ENCODE measurements around the gene SPG11. TPM values are rescaled to one million over a fixed set of nuclear protein-coding genes. Genes with fewer than 3 reads are reported as not detected.

Gene SPG11
- total and polyA plus RNA-seq, 10 of the 15 experiments (the other 5 are each of a cell fraction or from before 2014, with no cell fraction given) = 22.1 to 85.1 (median 47.2) TPM

DNA sequence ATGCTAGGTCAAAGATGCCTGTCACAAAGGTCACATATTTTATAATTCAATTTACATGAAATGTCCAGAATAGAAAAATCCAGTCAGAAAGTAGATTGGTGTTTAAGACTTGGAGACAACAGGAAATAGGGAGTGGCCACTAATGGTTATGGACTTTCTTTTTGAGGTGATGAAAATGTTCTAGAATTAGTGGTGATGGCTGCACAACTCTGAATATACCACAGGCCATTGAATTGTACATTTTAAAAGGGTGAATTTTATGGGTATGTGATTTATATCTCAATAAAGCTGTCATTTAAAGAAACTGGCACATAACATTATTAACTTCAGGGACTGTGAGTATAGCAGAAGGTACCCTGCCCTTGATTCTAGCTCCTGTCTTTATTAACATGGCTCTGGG, 15.8 kb downstream of the SPG11 start:
- Histone ChIP-seq H3K4me2 (ENCODE audit: control insufficient read depth, insufficient read depth) (no peak overlapping the region), H3K79me2 (ENCODE audit: control insufficient read depth, insufficient read depth, low read length) (peaks cover 3% of the 10 kb centered on the region), H3K4me3 (no peak overlapping the region), H3K4me1 (ENCODE audit: control insufficient read depth, insufficient read depth, low read length) (no peaks in the 10 kb centered on the region), H3K36me3 (ENCODE audit: control insufficient read depth in 2 of 2, insufficient read depth in 2 of 2, low read length in 1 of 2) (peaks cover 2 to 34% of the 10 kb centered on the region in 2 experiments; a peak in 3 of 4 replicates), H2AFZ (ENCODE audit: control insufficient read depth, low read depth, low read length) (no peak overlapping the region), H4K20me1 (ENCODE audit: control insufficient read depth, insufficient read depth) (no peaks in the 10 kb centered on the region), H3K27me3 (replicated peaks in 1 of 2; ENCODE audit: control insufficient read depth in 2 of 2, insufficient read depth in 2 of 2, low read length in 1 of 2) (no peaks in the 10 kb centered on the region; a peak in 1 of 4 replicates), H3K27ac (ENCODE audit: control insufficient read depth, insufficient read depth) (no peak overlapping the region), H3K9me3 (replicated peaks; ENCODE audit: control insufficient read depth, insufficient read depth, low read length) (peaks cover 7% of the 10 kb centered on the region), H3K9ac (ENCODE audit: control insufficient read depth, insufficient read depth, low read length) (no peak overlapping the region)
- FAIRE-seq = no peak
- CTCF ChIA-PET = interaction anchor here (0.8 to 2.6 kb wide), 2 partner anchors 28 to 90 kb away, joined by 3 to 8 read pairs; no protein-coding TSS in a partner anchor
- in situ Hi-C loops (cut with MboI) = no loop called here
- no TSS peak for BruUV-seq (replicated peaks)
- no peak for TF ChIP-seq RCOR1 (conservative IDR thresholded peaks at IDR 0.05; ENCODE audit: low read depth, low read length)
- TF ChIP-seq NFXL1 (IDR thresholded peaks at IDR 0.05; ENCODE audit: borderline replicate concordance) = no peak
- TF ChIP-seq ASH2L (IDR thresholded peaks at IDR 0.05; ENCODE audit: borderline replicate concordance, low read depth) = no peak
- no peak for TF ChIP-seq HCFC1 (IDR thresholded peaks at IDR 0.05; ENCODE audit: low read length)
- TF ChIP-seq HDGF (IDR thresholded peaks at IDR 0.05) = no peak
- TF ChIP-seq, protein P1, sequence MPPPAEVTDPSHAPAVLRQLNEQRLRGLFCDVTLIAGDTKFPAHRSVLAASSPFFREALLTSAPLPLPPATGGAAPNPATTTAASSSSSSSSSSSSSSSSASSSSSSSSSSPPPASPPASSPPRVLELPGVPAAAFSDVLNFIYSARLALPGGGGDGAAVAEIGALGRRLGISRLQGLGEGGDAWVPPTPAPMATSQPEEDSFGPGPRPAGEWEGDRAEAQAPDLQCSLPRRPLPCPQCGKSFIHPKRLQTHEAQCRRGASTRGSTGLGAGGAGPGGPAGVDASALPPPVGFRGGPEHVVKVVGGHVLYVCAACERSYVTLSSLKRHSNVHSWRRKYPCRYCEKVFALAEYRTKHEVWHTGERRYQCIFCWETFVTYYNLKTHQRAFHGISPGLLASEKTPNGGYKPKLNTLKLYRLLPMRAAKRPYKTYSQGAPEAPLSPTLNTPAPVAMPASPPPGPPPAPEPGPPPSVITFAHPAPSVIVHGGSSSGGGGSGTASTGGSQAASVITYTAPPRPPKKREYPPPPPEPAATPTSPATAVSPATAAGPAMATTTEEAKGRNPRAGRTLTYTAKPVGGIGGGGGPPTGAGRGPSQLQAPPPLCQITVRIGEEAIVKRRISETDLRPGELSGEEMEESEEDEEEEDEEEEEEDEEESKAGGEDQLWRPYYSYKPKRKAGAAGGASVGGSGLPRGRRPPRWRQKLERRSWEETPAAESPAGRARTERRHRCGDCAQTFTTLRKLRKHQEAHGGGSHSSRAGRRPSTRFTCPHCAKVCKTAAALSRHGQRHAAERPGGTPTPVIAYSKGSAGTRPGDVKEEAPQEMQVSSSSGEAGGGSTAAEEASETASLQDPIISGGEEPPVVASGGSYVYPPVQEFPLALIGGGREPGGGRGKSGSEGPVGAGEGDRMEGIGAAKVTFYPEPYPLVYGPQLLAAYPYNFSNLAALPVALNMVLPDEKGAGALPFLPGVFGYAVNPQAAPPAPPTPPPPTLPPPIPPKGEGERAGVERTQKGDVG (CRISPR knock-in tag; IDR thresholded peaks at IDR 0.05) = no peak
- no peak for TF ChIP-seq ZZZ3 (IDR thresholded peaks at IDR 0.05; ENCODE audit: control insufficient read depth, insufficient read length, low read depth)
- TF ChIP-seq HDAC6 (IDR thresholded peaks at IDR 0.05; ENCODE audit: unreplicated experiment) = no peak
- TF ChIP-seq ZNF217 (IDR thresholded peaks at IDR 0.05) = no peak
- no peak for TF ChIP-seq NR2C1 (IDR thresholded peaks at IDR 0.05)
- TF ChIP-seq ZNF274 (IDR thresholded peaks at IDR 0.05; ENCODE audit: insufficient read depth, insufficient read length) = no peak
- TF ChIP-seq BHLHE40 (IDR thresholded peaks at IDR 0.05; ENCODE audit: borderline replicate concordance in 1 of 2, low read depth in 2 of 2, low read length in 1 of 2) = no peak
- TF ChIP-seq CREB1 (IDR thresholded peaks at IDR 0.05; ENCODE audit: low read depth) = no peak
- intact Hi-C loops (cut with micrococcal nuclease; ENCODE audit: unreplicated experiment) = no loop called here
- DNase-seq (ENCODE audit: low read depth, low spot score) = no peak
- RAD21 ChIA-PET (ENCODE audit: unreplicated experiment) = interaction anchor here (0.6 kb wide), 1 partner anchor 50 kb away, joined by 3 read pairs; no protein-coding TSS in a partner anchor
- POLR2A ChIA-PET = interaction anchor here (0.9 to 1.3 kb wide), 2 partner anchors 16 to 18 kb away, joined by 3 to 4 read pairs; partner anchors contain the start of gene SPG11
- ATAC-seq = no peak
- SMC1A ChIA-PET (ENCODE audit: uncharacterized antibody, unreplicated experiment) = interaction anchor here (1.4 to 3.2 kb wide), 3 partner anchors 9 to 88 kb away, joined by 4 to 10 read pairs (median 5); partner anchors contain the start of gene TRIM69
